NCI-H524 (cell line): ENCODE data around the gene NKX2-2.
A peak's percentile ranks its signal among the peaks of the same experiment; 100 is the strongest.
"Not testable (repeated sequence)": the region's sequence is repeated elsewhere in the genome, so short reads cannot be mapped to it uniquely, and the experiment has no call there.

Experiments used
- DNase-seq, 2 experiments: peaks; one replicate each; lab custom pipeline; 2025; lab: John Stamatoyannopoulos, UW

NKX2-2 gene

GRCh38 chr20:21508230-21509078 lies 5.4 kb downstream of the NKX2-2 start:
- DNase-seq: no peak

- no peak for DNase-seq
Observed at GRCh38 chr20:21507400-21508229, 6.2 kb downstream of the NKX2-2 start.

- DNase-seq: no peak
Observed at GRCh38 chr20:21505810-21506530, 7.9 kb downstream of the NKX2-2 start.

- DNase-seq: no peak
Observed at GRCh38 chr20:21505161-21505809, 8.6 kb downstream of the NKX2-2 start.

- no peak for DNase-seq
Observed at GRCh38 chr20:21504323-21504722, 9.5 kb downstream of the NKX2-2 start.

- no peak for DNase-seq
Observed at GRCh38 chr20:21503345-21503744, 10.5 kb downstream of the NKX2-2 start.

- no peak for DNase-seq
Observed at GRCh38 chr20:21501184-21501583, 12.7 kb downstream of the NKX2-2 start.

- no peak for DNase-seq
Observed at GRCh38 chr20:21500599-21500998, 13.3 kb downstream of the NKX2-2 start.

- DNase-seq: no peak
Observed at GRCh38 chr20:21499641-21500040, 14.2 kb downstream of the NKX2-2 start.

GRCh38 chr20:21498635-21499034 lies 15.2 kb downstream of the NKX2-2 start:
- DNase-seq: peak in 1 of 2 experiments; percentile 18

GRCh38 chr20:21498195-21498594 lies 15.7 kb downstream of the NKX2-2 start:
- DNase-seq: no peak

- no peak for DNase-seq
Observed at GRCh38 chr20:21496452-21496851, 17.4 kb downstream of the NKX2-2 start.

- DNase-seq: no peak
Observed at GRCh38 chr20:21493049-21493448, 20.8 kb downstream of the NKX2-2 start.

- no peak for DNase-seq
Observed at GRCh38 chr20:21490105-21490504, 23.8 kb downstream of the NKX2-2 start.

- not testable (repeated sequence) for DNase-seq
Observed at GRCh38 chr20:21480144-21480543, 33.7 kb downstream of the NKX2-2 start.

GRCh38 chr20:21465799-21466198 lies 48.1 kb downstream of the NKX2-2 start:
- no peak for DNase-seq

- no peak for DNase-seq
Observed at GRCh38 chr20:21464916-21465315, 48.9 kb downstream of the NKX2-2 start.
